GM23338 (cell line): ENCODE data around the gene NAA15. TPM values are rescaled to one million over a fixed set of nuclear protein-coding genes. Genes with fewer than 3 reads are reported as not detected.
A peak's percentile ranks its signal among the peaks of the same experiment; 100 is the strongest.

Experiments used
- ATAC-seq: fragments of 200-7000 bp; cut with Tn5 transposase; 3 replicates; pipeline ENCODE4 v1.9.1; 2020
- DNase-seq: peaks from one replicate; pipeline ENCODE4 v3.0.0-alpha.2; 2015; ENCODE audit warnings: low spot score
- H2AFZ ChIP-seq: fragments of 200-600 bp; sonication (generic); 2 replicates; pipeline ENCODE4 v1.8.0; 2016; ENCODE audit warnings: antibody characterized with exemption, mild to moderate bottlenecking, moderate library complexity
- H3F3A ChIP-seq: fragments of 200-600 bp; sonication (generic); replicated peaks from 2 replicates; pipeline ENCODE4 v1.8.0; 2017; ENCODE audit warnings: antibody characterized with exemption, mixed run types, low read depth
- H3K27ac ChIP-seq: fragments of 200-600 bp; sonication (generic); 2 replicates; pipeline ENCODE4 v1.6.1; 2016; ENCODE audit warnings: low read depth
- H3K27me3 ChIP-seq: fragments of 200-600 bp; sonication (generic); 2 replicates; pipeline ENCODE4 v1.8.0; 2016; ENCODE audit warnings: mild to moderate bottlenecking, mixed run types, moderate library complexity; ENCODE audit not compliant: insufficient read depth
- H3K36me3 ChIP-seq: fragments of 200-600 bp; sonication (generic); 2 replicates; pipeline ENCODE4 v1.8.0; 2016; ENCODE audit warnings: mild to moderate bottlenecking; ENCODE audit not compliant: insufficient read depth
- H3K4me1 ChIP-seq: fragments of 200-600 bp; sonication (generic); 2 replicates; pipeline ENCODE4 v1.8.0; 2016; ENCODE audit warnings: mild to moderate bottlenecking, moderate library complexity; ENCODE audit not compliant: insufficient read depth
- H3K4me2 ChIP-seq: fragments of 200-600 bp; sonication (generic); 2 replicates; pipeline ENCODE4 v1.7.1; 2017; ENCODE audit warnings: mixed run types
- H3K4me3 ChIP-seq: fragments of 200-600 bp; sonication (generic); 2 replicates; pipeline ENCODE4 v1.6.1; 2016; ENCODE audit warnings: mixed run types
- H3K79me2 ChIP-seq: fragments of 200-600 bp; sonication (generic); replicated peaks from 2 replicates; pipeline ENCODE4 v1.8.0; 2017; ENCODE audit warnings: mild to moderate bottlenecking; ENCODE audit not compliant: insufficient read depth
- H3K9me2 ChIP-seq: fragments of 200-600 bp; sonication (generic); 2 replicates; pipeline ENCODE4 v1.8.0; 2017; ENCODE audit not compliant: insufficient read depth
- H4K20me1 ChIP-seq: fragments of 200-600 bp; sonication (generic); replicated peaks from 2 replicates; pipeline ENCODE4 v1.8.0; 2017; ENCODE audit warnings: mild to moderate bottlenecking; ENCODE audit not compliant: insufficient read depth
- H3K27ac Mint-ChIP-seq: 2 replicates; pipeline ENCODE4 v1.8.0; 2020; ENCODE audit warnings: inconsistent platforms, mild to moderate bottlenecking, moderate library complexity, mixed read lengths
- H3K27me3 Mint-ChIP-seq: 3 replicates; pipeline ENCODE4 v1.8.0; 2022; ENCODE audit warnings: low read depth, mild to moderate bottlenecking, moderate library complexity, mixed read lengths, inconsistent platforms; ENCODE audit not compliant: insufficient read depth, poor library complexity
- H3K36me3 Mint-ChIP-seq: 3 replicates; pipeline ENCODE4 v1.8.0; 2021; ENCODE audit warnings: low read depth, mild to moderate bottlenecking, inconsistent platforms, moderate library complexity, mixed read lengths
- H3K4me1 Mint-ChIP-seq: 3 replicates; pipeline ENCODE4 v1.8.0; 2020; ENCODE audit warnings: mild to moderate bottlenecking, inconsistent platforms, mixed read lengths
- H3K4me3 Mint-ChIP-seq: 3 replicates; pipeline ENCODE4 v1.8.0; 2021; ENCODE audit warnings: moderate library complexity, mild to moderate bottlenecking, inconsistent platforms, mixed read lengths
- H3K9me3 Mint-ChIP-seq: 3 replicates; pipeline ENCODE4 v1.8.0; 2020; ENCODE audit warnings: moderate library complexity, mild to moderate bottlenecking, inconsistent platforms, mixed read lengths
- ETS1 ChIP-seq: IDR thresholded peaks from 2 replicates; pipeline ENCODE4 v1.6.1; 2016; ENCODE audit warnings: antibody characterized with exemption
- EZH2 ChIP-seq: fragments of 200-600 bp; sonication (generic); IDR thresholded peaks from one replicate; pipeline ENCODE4 v1.8.0; 2017; ENCODE audit warnings: antibody characterized with exemption, mild to moderate bottlenecking, low read depth; ENCODE audit not compliant: unreplicated experiment
- EZH2phosphoT487 ChIP-seq: fragments of 200-600 bp; sonication (generic); IDR thresholded peaks from one replicate; pipeline ENCODE4 v1.8.1; 2018; ENCODE audit warnings: antibody characterized with exemption; ENCODE audit not compliant: unreplicated experiment
- NANOG ChIP-seq: IDR thresholded peaks from 2 replicates; pipeline ENCODE4 v1.6.1; 2016; ENCODE audit warnings: antibody characterized with exemption, borderline replicate concordance
- STAT1 ChIP-seq: IDR thresholded peaks from one replicate; pipeline ENCODE4 v1.6.1; 2016; ENCODE audit warnings: antibody characterized with exemption; ENCODE audit not compliant: unreplicated experiment
- ZNF331 ChIP-seq: fragments of 250-450 bp; sonication (Bioruptor Pico); IDR thresholded peaks from 2 replicates; pipeline ENCODE4 v1.5.0; 2020; ENCODE audit warnings: low read depth, mild to moderate bottlenecking, moderate library complexity
- ZNF462 ChIP-seq: fragments of 250-450 bp; sonication (Bioruptor Pico); IDR thresholded peaks from 2 replicates; pipeline ENCODE4 v1.5.0; 2020; ENCODE audit warnings: mild to moderate bottlenecking, moderate library complexity
- polyA plus RNA-seq: library from polyadenylated mRNA; unstranded; fragments of >200 nt; fragmentation: Nextera tagmentation; extraction: Ambion mirVana; gene quantifications from 2 replicates; pipeline ENCODE4 v1.2.1, GENCODE V29; 2016
- total RNA-seq: library from RNA; depleted of rRNA; stranded (reverse); fragments of >200 nt; shearing (Covaris generic); gene quantifications from 2 replicates; pipeline ENCODE4 v1.2.3, GENCODE V29; 2014

The NAA15 gene
- total and polyA plus RNA-seq, 2 experiments from 2014 or later, result 80.1 to 101 TPM

- no peak for TF ChIP-seq NANOG
- no peak for TF ChIP-seq EZH2phosphoT487
- no peak for TF ChIP-seq EZH2
- no peak for TF ChIP-seq ZNF331 (CRISPR knock-in tag)
- no peak for TF ChIP-seq STAT1
Observed at GRCh38 chr4:139297001-139297410, 4.3 kb upstream of the NAA15 start (continued).

GRCh38 chr4:139299536-139299935 lies 1.8 kb upstream of the NAA15 start:
- Mint-ChIP-seq H3K27ac (no peak overlapping the region), H3K4me1 (peaks cover 23% of the 10 kb centered on the region; the same call in 2 of the 3 replicates), H3K4me3 (peak overlapping the region; percentile 99), H3K9me3 (no peaks in the 10 kb centered on the region; the same call in 2 of the 3 replicates), H3K27me3 (peaks cover 18% of the 10 kb centered on the region), H3K36me3 (peaks cover 26% of the 10 kb centered on the region)
- H3K36me3 ChIP-seq, result no peaks in the 10 kb centered on the region
- ATAC-seq (no peak), DNase-seq (no peak)
- H3K4me1 ChIP-seq, result peaks cover 26% of the 10 kb centered on the region; the same call in 1 of the 2 replicates
- no peaks in the 10 kb centered on the region for H3K9me2 ChIP-seq
- no peaks in the 10 kb centered on the region; the same call in 1 of the 2 replicates for H3F3A ChIP-seq
- peaks cover 17% of the 10 kb centered on the region for H4K20me1 ChIP-seq
- peak overlapping the region; percentile 86 for H3K4me2 ChIP-seq
- peaks cover 47% of the 10 kb centered on the region for H3K79me2 ChIP-seq
- no peak overlapping the region for H2AFZ ChIP-seq
- peak overlapping the region; percentile 83 for H3K4me3 ChIP-seq
- no peak overlapping the region for H3K27ac ChIP-seq
- no peaks in the 10 kb centered on the region for H3K27me3 ChIP-seq
- TF ChIP-seq ETS1 (no peak), ZNF462 (CRISPR knock-in tag) (no peak)
